HG02852 (cell line): ENCODE data around the gene SLC44A2.

ENCODE experiments used
- ATAC-seq: cut with Tn5 transposase; IDR thresholded peaks from one replicate; pipeline ENCODE4 v1.9.1; 2021; ENCODE audit warnings: mild to moderate bottlenecking, moderate library complexity; ENCODE audit not compliant: unreplicated experiment

Gene SLC44A2

GRCh38 chr19:10625003-10625761 lies at the start of gene SLC44A2:
Gene SLC44A2 (plus strand): TSS chr19:10625553. CDS start chr19:10625634, 81 bp downstream.
- no peak for ATAC-seq

GRCh38 chr19:10577951-10578350 lies 47.4 kb upstream of the SLC44A2 start:
- ATAC-seq, result no peak

GRCh38 chr19:10580979-10581631 lies 44.2 kb upstream of the SLC44A2 start:
- ATAC-seq, result no peak

- no peak for ATAC-seq
Observed at GRCh38 chr19:10582091-10582490, 43.3 kb upstream of the SLC44A2 start.

- no peak for ATAC-seq
Observed at GRCh38 chr19:10583036-10583776, 42.1 kb upstream of the SLC44A2 start.

GRCh38 chr19:10586396-10586795 lies 39.0 kb upstream of the SLC44A2 start:
- no peak for ATAC-seq

- no peak for ATAC-seq
Observed at GRCh38 chr19:10587022-10587838, 38.1 kb upstream of the SLC44A2 start, which contains the start of gene AP1M2. Gene AP1M2 (minus strand): TSS chr19:10587312. CDS start chr19:10587231, 81 bp downstream.

GRCh38 chr19:10587839-10588150 lies 37.6 kb upstream of the SLC44A2 start:
- ATAC-seq, result no peak

GRCh38 chr19:10593148-10593547 lies 32.2 kb upstream of the SLC44A2 start:
- ATAC-seq, result no peak

GRCh38 chr19:10593820-10594637 lies 31.3 kb upstream of the SLC44A2 start:
- ATAC-seq, result no peak

- no peak for ATAC-seq
Observed at GRCh38 chr19:10600149-10600548, 25.2 kb upstream of the SLC44A2 start.

- ATAC-seq, result no peak
Observed at GRCh38 chr19:10601999-10602329, 23.4 kb upstream of the SLC44A2 start.

GRCh38 chr19:10602330-10603083 lies 22.8 kb upstream of the SLC44A2 start:
- ATAC-seq, result peak; percentile 48

GRCh38 chr19:10603084-10603872 lies 22.1 kb upstream of the SLC44A2 start:
- no peak for ATAC-seq

GRCh38 chr19:10603873-10604459 lies 21.4 kb upstream of the SLC44A2 start:
- no peak for ATAC-seq

- no peak for ATAC-seq
Observed at GRCh38 chr19:10604460-10604980, 20.8 kb upstream of the SLC44A2 start.

- ATAC-seq, result no peak
Observed at GRCh38 chr19:10611907-10612306, 13.4 kb upstream of the SLC44A2 start.

GRCh38 chr19:10612499-10613119 lies 12.7 kb upstream of the SLC44A2 start:
- no peak for ATAC-seq
